Stimulated activated CD4-positive, alpha-beta T cell treated with anti-CD3 and anti-CD28 coated beads, Interleukin-15, amount 100 ng/mL, for 24 hours (primary cell): Measurements from ENCODE around the gene SORBS1.
A peak's percentile ranks its signal among the peaks of the same experiment; 100 is the strongest.

Experiments used
- DNase-seq: peaks from one replicate; pipeline ENCODE4 v3.0.0-alpha.2; 2020

SORBS1 gene

GRCh38 chr10:95538412-95538811 lies 22.8 kb downstream of the SORBS1 start:
- DNase-seq: no peak

- no peak for DNase-seq
Measured at GRCh38 chr10:95537542-95537927, 23.6 kb downstream of the SORBS1 start.

DNA sequence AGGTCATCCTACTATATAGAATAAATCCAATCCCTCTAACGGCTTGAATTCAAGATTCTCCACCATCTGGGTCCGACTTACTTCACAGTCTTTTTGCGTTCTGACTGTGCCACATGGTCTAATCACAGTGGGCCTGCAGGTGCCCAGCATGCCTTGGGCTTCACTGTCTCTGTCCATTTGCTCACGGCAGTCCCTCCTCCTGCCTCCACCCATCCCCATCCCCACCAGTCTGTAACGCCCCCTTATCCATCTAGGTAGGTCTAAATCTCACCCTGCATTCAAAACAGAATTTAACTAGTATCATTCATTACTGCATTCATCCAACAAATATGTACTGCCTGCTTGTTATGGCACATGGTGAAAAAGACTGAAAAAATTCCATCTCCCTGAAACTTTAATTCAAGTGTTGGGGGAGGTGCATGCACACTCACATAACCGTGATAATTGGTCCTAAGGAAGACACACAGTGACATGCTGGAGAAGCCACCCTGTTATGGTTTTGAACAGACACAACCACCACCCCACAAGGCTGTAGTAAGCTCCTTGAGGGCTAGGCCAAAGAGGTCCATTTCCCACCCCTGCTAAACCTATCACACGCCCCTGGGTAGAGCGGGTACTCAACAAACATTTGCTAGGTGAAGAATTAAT lies 24.2 kb downstream of the SORBS1 start:
- no peak for DNase-seq

GRCh38 chr10:95536017-95536416 lies 25.2 kb downstream of the SORBS1 start:
- DNase-seq: no peak

DNA sequence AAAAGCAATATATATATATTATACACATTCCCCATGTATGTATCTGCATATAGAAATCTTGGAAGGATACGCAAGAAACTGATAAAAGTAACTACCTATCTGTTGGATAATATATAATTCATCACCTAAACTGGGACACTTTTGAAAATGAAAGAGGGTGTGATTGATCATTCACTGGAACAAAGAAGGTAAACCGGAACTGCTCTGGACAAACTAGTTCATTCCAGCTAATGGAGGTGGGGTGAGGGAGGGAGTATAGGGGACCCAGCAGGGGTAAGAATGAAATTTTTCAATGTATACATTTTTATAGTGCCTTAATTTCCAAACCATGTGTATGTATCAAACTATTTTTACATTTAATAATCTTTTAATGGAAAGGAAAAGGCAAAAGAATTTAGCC lies 25.6 kb downstream of the SORBS1 start:
- no peak for DNase-seq

DNA sequence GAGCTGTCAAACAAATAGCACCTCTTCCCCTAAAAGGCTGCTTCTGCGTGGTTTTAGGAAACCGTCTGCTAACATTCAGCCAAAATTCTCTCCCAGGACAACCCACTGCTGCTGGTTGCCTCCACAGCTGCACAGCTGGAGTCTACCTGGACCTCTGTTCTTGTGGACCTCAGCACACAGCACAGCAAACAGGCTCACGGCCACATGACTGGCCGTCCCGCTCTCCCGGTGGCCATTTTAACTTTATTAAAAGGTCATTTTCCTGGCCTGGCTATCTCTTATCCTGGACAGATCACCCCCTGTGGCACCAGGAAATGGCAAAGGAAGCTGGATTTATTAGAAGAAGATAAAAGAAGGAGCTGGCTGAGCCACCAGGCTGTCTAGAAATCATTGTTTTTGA lies 27.6 kb downstream of the SORBS1 start:
- no peak for DNase-seq

DNA sequence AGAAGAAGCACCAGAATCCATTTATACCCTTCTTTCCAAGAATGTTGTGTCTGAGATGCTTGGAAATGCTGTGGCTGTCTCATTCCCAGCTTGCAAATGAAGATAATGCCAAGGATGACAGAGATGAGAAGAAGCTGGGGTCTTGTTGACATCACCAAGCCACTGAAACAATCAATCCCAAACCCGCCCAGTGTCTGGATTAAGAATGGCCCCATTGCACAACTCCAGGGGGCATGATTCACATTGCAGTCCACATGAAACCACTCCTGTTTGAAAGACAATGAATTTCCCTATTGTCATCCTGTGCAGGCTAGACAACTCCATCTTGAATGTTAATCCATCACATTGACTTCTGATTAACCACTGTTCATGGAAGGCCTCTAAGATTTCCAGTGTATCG lies 28.6 kb downstream of the SORBS1 start:
- no peak for DNase-seq

DNA sequence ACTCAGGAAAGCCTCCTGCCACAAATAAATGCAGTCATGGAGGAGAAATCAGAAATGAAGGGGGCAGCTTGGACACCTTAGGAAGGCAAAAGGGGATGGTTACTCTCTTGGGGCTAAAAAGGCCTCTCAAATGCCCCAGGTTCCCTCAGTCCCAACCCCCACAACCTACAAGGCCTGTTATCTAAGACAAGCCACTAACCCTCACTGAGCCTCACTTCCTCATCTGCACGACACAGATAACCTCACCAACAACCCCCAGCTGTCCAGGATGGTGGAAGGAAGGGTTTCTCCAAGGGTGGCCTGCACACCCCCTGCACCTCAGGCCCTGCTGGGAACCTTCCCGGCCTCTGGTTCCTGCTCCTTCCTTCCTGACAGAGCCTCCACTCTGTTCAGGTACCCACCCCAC lies 29.2 kb downstream of the SORBS1 start:
- DNase-seq: no peak

GRCh38 chr10:95531058-95531809 lies 29.9 kb downstream of the SORBS1 start:
- DNase-seq: no peak

GRCh38 chr10:95530561-95530960 lies 30.6 kb downstream of the SORBS1 start:
- no peak for DNase-seq

GRCh38 chr10:95530029-95530428 lies 31.1 kb downstream of the SORBS1 start:
- no peak for DNase-seq

- DNase-seq: no peak
Measured at GRCh38 chr10:95526044-95526443, 35.1 kb downstream of the SORBS1 start.

- DNase-seq: no peak
Measured at GRCh38 chr10:95525033-95525418, 36.1 kb downstream of the SORBS1 start.

- no peak for DNase-seq
Measured at GRCh38 chr10:95524358-95525032, 36.7 kb downstream of the SORBS1 start.

DNA sequence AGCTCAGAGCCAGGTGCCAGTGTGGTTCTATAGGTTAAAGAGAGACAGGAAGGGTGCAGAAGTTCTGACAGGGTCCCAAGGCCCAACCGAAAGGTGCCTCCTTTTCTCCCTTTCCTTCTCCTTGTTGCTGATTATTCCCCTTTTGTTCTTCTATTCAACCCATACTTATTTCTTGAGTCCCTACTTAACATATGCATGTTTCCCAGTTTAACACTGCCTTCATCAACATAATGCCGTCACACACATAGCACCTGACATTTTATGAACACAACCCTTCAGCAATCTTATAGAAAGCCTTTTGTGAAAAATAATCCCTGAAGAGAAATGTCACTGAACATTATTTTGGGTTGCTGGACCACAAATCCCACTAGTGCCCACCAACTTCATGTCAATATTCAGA lies 39.1 kb downstream of the SORBS1 start:
- DNase-seq: no peak

- no peak for DNase-seq
Measured at GRCh38 chr10:95520617-95521016, 40.6 kb downstream of the SORBS1 start.

DNA sequence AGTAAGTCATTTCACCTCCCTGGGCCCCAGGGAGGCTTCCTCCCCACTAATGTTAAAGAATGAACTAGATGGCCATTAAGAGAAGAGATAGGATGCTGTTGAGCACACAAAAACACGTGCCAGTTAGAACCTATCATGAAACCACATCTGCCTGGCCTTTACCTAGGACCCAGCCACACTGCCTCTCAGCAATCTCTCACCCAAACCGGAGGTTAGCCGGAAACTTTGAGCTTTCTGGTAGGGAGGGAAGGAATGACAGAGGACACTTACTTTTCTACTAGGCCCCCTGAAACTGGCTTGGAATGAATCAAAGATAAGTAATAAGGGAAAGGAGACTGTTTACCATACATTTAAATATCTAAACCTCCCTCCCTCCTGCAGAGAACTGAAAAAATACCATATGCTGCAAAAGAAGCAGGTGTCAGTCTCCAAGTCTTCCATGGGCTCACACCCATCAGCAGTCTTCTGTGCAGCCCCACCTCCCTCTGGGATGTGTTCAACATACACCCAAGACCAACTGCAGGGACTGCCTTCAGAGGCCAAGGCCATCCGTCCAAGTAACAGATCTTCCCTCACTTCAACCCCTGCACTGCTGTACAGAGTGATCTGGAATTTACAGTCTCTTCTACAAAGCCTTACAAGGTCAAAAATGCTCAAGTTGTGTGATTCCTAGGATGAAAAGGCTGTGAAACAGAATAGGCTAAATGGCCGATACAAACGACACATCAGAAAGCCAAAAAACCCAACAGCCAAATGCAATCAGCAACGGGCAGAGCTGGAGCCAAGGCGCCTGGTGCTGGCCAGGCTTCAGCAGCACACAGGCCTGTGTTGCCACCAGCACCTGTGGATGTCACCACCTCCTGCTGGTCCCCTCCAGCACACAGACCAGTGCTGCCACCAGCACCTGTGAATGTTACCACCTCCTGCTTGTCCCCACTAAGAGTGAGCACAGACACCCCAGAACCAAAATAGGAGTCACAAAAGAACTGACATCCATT lies 42.4 kb downstream of the SORBS1 start:
- DNase-seq: no peak

DNA sequence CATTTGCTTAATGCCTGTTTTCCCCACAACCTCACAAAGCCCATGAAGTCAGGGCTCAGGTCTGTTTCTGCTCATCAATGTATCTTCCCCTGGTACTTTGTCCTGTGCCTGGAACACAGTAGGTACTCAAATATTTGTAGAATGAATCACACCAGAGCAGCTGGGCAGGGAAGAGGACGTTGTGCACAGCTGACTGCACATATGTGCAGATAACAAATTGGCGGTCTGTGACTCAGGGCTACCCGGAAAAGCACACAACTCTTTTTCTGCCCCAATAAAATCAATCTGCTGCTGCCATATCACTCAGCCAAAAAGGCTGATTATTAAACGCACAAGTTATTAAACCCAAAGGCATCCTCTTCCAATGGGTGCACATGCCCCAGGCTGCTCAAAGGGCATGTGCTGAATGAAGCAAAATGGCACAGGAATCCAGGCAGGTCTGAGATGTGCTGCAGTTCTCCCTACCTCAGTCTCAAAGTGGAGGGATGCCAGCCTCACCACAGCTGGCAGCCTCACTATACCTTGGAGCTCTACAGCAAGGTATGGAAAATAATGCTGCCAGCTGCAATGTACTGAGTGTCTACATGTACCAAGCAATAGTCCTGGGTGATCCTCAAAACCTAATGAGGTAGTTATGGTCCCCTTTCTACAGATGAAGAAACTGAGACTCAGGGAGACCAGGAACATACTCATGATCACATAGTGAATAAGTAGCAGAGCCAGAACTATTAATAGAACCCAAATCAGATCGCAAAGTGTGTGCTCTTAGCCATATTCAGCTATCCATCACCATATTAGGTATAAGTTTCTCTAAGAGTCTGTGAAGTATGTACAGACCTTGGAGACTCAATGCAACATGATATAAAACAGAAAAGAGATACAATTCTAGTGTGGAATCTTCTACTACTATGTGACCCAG lies 43.4 kb downstream of the SORBS1 start:
- no peak for DNase-seq

GRCh38 chr10:95516774-95517373 lies 44.3 kb downstream of the SORBS1 start:
- DNase-seq: no peak

- DNase-seq: peak; percentile 30
Measured at GRCh38 chr10:95513941-95514392, 47.2 kb downstream of the SORBS1 start.

DNA sequence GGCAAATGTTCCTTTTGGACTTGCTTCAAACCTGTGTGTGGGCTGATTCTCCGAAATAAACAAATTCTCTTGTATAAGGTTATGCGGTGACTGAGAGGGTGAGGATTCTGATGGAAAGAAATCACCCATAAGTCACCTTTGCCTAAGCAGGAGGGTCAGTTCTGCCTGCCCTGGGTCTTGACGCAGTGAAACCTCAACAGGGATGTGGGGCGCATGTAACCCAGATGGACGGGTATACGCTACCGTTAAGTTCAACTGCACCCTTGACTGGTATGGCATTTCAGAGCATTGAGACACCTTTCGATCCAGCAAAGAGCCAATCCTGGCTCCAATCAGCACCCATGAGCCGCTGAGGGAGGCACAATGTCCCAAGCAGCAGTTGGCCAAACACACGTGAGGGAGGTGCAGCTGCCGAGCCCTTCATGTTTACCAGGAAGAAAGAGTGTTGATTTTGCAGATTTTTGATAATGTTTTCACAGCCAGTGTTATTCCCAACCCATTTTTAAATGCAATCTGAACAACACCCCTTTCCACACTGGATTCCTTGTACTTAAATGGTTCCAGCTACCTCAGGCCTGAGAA lies 48.1 kb downstream of the SORBS1 start:
- no peak for DNase-seq
